ENCODE results near the gene COX6B1. TPM values are rescaled to one million over a fixed set of nuclear protein-coding genes. Genes with fewer than 3 reads are reported as not detected.
A peak's percentile ranks its signal among the peaks of the same experiment; 100 is the strongest.

The COX6B1 gene
- total and polyA plus RNA-seq, 2 experiments from 2014 or later: 817 to 1,609 TPM

DNA sequence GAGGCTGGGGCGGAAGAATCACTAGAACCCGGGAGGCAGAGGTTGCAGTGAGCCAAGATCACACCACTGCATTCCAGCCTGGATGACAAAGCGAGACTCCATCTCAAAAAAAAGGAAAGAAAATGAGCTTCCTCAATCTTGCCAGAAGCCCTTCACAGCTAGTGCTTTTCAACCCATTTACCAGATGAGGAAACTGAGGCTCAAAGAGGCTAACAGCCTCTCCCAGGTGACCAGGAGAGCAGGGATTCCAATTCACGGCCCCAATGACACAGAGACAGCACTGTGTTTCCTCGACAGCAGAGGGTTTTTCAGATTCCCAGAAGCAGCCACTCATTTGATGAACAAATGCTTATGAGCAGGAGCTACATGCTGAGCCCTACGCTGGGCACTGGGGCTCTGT, 21.4 kb downstream of the COX6B1 start:
- Histone ChIP-seq H3K9me3 (ENCODE audit: low read depth) (no peaks in the 10 kb centered on the region), H3K27ac (no peak overlapping the region), H3K4me1 (ENCODE audit: low read depth) (no peaks in the 10 kb centered on the region), H3K27me3 (peaks cover 21% of the 10 kb centered on the region), H3K36me3 (no peaks in the 10 kb centered on the region), H3K4me3 (no peak overlapping the region)
- no peak for TF ChIP-seq CTCF (IDR thresholded peaks at IDR 0.05; ENCODE audit: low read depth, low read length)
- no peak for DNase-seq (ENCODE audit: low read depth in 1 of 2, low spot score in 1 of 2)

DNA sequence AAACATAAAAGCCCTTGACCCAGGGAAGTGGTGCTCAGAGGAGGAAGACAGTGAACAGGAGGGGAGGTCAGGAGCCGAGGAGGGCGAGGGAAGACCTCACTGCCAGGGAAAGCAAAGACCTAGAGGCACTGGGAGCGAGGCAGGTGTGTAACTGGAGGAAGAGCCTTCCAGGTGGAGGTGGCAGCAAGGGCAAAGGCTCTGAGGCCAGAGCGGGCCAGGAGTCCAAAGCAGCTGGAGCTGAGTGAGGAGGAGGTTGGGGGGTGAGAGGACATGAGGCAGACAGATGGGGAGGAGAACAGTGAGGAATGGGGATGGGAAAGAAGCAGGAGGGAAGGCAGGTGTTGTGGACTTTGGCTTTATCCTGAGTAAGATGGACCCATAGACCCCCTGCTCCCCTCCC, 21.9 kb downstream of the COX6B1 start:
- H3K4me1 ChIP-seq (ENCODE audit: low read depth): no peaks in the 10 kb centered on the region
- no peak for TF ChIP-seq CTCF (IDR thresholded peaks at IDR 0.05; ENCODE audit: low read depth, low read length)
- H3K27ac ChIP-seq: no peak overlapping the region
- H3K9me3 ChIP-seq (ENCODE audit: low read depth): no peaks in the 10 kb centered on the region
- no peak overlapping the region for H3K4me3 ChIP-seq
- H3K36me3 ChIP-seq: no peaks in the 10 kb centered on the region
- peaks cover 21% of the 10 kb centered on the region for H3K27me3 ChIP-seq
- no peak for DNase-seq (ENCODE audit: low read depth in 1 of 2, low spot score in 1 of 2)

- H3K27ac ChIP-seq: no peak overlapping the region
- H3K4me3 ChIP-seq: no peak overlapping the region
- DNase-seq (ENCODE audit: low read depth in 1 of 2, low spot score in 1 of 2): no peak
- peaks cover 21% of the 10 kb centered on the region for H3K27me3 ChIP-seq
- H3K9me3 ChIP-seq (ENCODE audit: low read depth): no peaks in the 10 kb centered on the region
- no peaks in the 10 kb centered on the region for H3K36me3 ChIP-seq
- H3K4me1 ChIP-seq (ENCODE audit: low read depth): no peaks in the 10 kb centered on the region
- no peak for TF ChIP-seq CTCF (IDR thresholded peaks at IDR 0.05; ENCODE audit: low read depth, low read length)
Observed at GRCh38 chr19:35670686-35671085, 22.6 kb downstream of the COX6B1 start.

- H3K27me3 ChIP-seq: peaks cover 21% of the 10 kb centered on the region
- H3K27ac ChIP-seq: no peak overlapping the region
- no peak overlapping the region for H3K4me3 ChIP-seq
- no peaks in the 10 kb centered on the region for H3K4me1 ChIP-seq (ENCODE audit: low read depth)
- peak in 1 of 2 donors; percentile 46 for DNase-seq (ENCODE audit: low read depth in 1 of 2, low spot score in 1 of 2)
- H3K9me3 ChIP-seq (ENCODE audit: low read depth): no peaks in the 10 kb centered on the region
- no peak for TF ChIP-seq CTCF (IDR thresholded peaks at IDR 0.05; ENCODE audit: low read depth, low read length)
- no peaks in the 10 kb centered on the region for H3K36me3 ChIP-seq
Observed at GRCh38 chr19:35671818-35672217, 23.7 kb downstream of the COX6B1 start.

GRCh38 chr19:35673121-35673804, 25.1 kb downstream of the COX6B1 start:
- Histone ChIP-seq H3K4me1 (ENCODE audit: low read depth) (no peaks in the 10 kb centered on the region), H3K9me3 (ENCODE audit: low read depth) (no peaks in the 10 kb centered on the region), H3K4me3 (peak overlapping the region; percentile 32), H3K36me3 (no peaks in the 10 kb centered on the region), H3K27me3 (peaks cover 21% of the 10 kb centered on the region), H3K27ac (no peak overlapping the region)
- DNase-seq (ENCODE audit: low read depth in 1 of 2, low spot score in 1 of 2): peak; percentile 38 to 63
- no peak for TF ChIP-seq CTCF (IDR thresholded peaks at IDR 0.05; ENCODE audit: low read depth, low read length)

Measured in cardiac muscle cell (in vitro differentiated cells and primary cell).